Dendritic cell treated with granulocyte-macrophage colony-stimulating factor and Interleukin-4, amounts not matched to agents 40 ng/mL and 50 ng/mL, for 4 days (primary cell): ENCODE data around the gene SPC24.
"Not testable (repeated sequence)": the region's sequence is repeated elsewhere in the genome, so short reads cannot be mapped to it uniquely, and the experiment has no call there.

Experiments used
- H3K27ac Mint-ChIP-seq: one replicate; pipeline ENCODE4 v1.8.0; 2022; ENCODE audit warnings: mild to moderate bottlenecking, mixed read lengths
- H3K27me3 Mint-ChIP-seq: one replicate; pipeline ENCODE4 v1.8.0; 2022; ENCODE audit warnings: mild to moderate bottlenecking, mixed read lengths
- H3K36me3 Mint-ChIP-seq: one replicate; pipeline ENCODE4 v1.8.0; 2022; ENCODE audit warnings: low read depth, mixed read lengths
- H3K4me1 Mint-ChIP-seq: one replicate; pipeline ENCODE4 v1.8.0; 2022; ENCODE audit warnings: low read depth, mixed read lengths
- H3K4me3 Mint-ChIP-seq: one replicate; pipeline ENCODE4 v1.8.0; 2022; ENCODE audit warnings: mild to moderate bottlenecking, moderate library complexity, mixed read lengths
- H3K9me3 Mint-ChIP-seq: one replicate; pipeline ENCODE4 v1.8.0; 2022; ENCODE audit warnings: mixed read lengths
- intact Hi-C: fragments of 100-400 bp; cut with micrococcal nuclease; formaldehyde crosslinking; loops from one replicate; pipeline ENCODE4 v1.15.0; 2022

The SPC24 gene

GRCh38 chr19:11113140-11113708 is 42.4 kb downstream of the SPC24 start:
- Mint-ChIP-seq H3K36me3 (peaks cover 100% of the 10 kb centered on the region), H3K9me3 (no peaks in the 10 kb centered on the region), H3K27ac (no peak overlapping the region), H3K4me1 (no peaks in the 10 kb centered on the region), H3K27me3 (no peaks in the 10 kb centered on the region), H3K4me3 (no peak overlapping the region)
- intact Hi-C loops, result loop anchor here (5.0 kb wide), 1 partner anchor 76 kb away; no protein-coding TSS in a partner anchor

GRCh38 chr19:11111771-11112144 is 43.8 kb downstream of the SPC24 start:
- H3K27me3 Mint-ChIP-seq, result no peaks in the 10 kb centered on the region
- no peak overlapping the region for H3K4me3 Mint-ChIP-seq
- peaks cover 100% of the 10 kb centered on the region for H3K36me3 Mint-ChIP-seq
- H3K9me3 Mint-ChIP-seq, result no peaks in the 10 kb centered on the region
- H3K4me1 Mint-ChIP-seq, result no peaks in the 10 kb centered on the region
- no peak overlapping the region for H3K27ac Mint-ChIP-seq
- intact Hi-C loops, result loop anchor here (5.0 kb wide), 1 partner anchor 74 kb away; no protein-coding TSS in a partner anchor

DNA sequence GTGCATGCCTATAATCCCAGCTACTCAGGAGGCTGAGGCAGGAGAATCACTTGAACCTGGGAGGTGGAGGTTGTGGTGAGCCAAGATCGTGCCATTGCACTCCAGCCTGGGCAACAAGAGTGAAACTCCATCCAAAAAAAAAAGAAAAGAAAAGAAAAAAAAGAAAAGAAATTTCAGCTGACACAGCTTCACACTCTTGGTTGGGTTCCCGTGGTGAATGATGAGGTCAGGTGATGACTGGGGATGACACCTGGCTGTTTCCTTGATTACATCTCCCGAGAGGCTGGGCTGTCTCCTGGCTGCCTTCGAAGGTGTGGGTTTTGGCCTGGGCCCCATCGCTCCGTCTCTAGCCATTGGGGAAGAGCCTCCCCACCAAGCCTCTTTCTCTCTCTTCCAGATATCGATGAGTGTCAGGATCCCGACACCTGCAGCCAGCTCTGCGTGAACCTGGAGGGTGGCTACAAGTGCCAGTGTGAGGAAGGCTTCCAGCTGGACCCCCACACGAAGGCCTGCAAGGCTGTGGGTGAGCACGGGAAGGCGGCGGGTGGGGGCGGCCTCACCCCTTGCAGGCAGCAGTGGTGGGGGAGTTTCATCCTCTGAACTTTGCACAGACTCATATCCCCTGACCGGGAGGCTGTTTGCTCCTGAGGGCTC is 44.3 kb downstream of the SPC24 start:
- Mint-ChIP-seq H3K36me3 (peaks cover 100% of the 10 kb centered on the region), H3K27ac (no peak overlapping the region), H3K4me1 (no peaks in the 10 kb centered on the region)

DNA sequence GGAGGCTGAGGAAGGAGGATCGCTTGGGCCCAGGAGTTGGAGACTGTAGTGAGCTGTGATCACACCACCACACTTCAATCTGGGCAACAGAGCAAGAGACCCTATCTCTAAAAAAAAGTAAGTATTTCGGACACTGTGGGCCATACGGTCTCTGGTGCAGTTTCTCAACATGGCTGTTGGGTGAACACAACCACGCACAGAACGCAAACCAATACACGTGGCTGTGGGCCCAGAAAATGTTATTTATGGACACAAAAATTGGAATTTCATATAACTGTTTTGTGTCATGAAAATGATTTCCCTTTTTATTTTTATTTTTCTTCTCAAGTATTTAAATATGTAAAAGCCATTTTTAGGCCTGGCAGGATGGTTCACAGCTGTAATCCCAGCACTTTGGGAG is 46.8 kb downstream of the SPC24 start:
- no peak overlapping the region for H3K4me3 Mint-ChIP-seq
- intact Hi-C loops, result no loop called here
- no peaks in the 10 kb centered on the region for H3K4me1 Mint-ChIP-seq
- no peaks in the 10 kb centered on the region for H3K9me3 Mint-ChIP-seq
- H3K27me3 Mint-ChIP-seq, result no peaks in the 10 kb centered on the region
- no peak overlapping the region for H3K27ac Mint-ChIP-seq
- H3K36me3 Mint-ChIP-seq, result peaks cover 100% of the 10 kb centered on the region

More for the DNA sequence above, 44.3 kb downstream of the SPC24 start:
- Mint-ChIP-seq H3K27me3 (no peaks in the 10 kb centered on the region), H3K4me3 (no peak overlapping the region), H3K9me3 (no peaks in the 10 kb centered on the region)
- intact Hi-C loops, result loop anchor here (5.0 kb wide), 1 partner anchor 74 kb away; no protein-coding TSS in a partner anchor

- H3K27me3 Mint-ChIP-seq, result no peaks in the 10 kb centered on the region
- H3K36me3 Mint-ChIP-seq, result peaks cover 100% of the 10 kb centered on the region
- no peak overlapping the region for H3K27ac Mint-ChIP-seq
Measured at GRCh38 chr19:11106477-11106876, 49.1 kb downstream of the SPC24 start.

DNA sequence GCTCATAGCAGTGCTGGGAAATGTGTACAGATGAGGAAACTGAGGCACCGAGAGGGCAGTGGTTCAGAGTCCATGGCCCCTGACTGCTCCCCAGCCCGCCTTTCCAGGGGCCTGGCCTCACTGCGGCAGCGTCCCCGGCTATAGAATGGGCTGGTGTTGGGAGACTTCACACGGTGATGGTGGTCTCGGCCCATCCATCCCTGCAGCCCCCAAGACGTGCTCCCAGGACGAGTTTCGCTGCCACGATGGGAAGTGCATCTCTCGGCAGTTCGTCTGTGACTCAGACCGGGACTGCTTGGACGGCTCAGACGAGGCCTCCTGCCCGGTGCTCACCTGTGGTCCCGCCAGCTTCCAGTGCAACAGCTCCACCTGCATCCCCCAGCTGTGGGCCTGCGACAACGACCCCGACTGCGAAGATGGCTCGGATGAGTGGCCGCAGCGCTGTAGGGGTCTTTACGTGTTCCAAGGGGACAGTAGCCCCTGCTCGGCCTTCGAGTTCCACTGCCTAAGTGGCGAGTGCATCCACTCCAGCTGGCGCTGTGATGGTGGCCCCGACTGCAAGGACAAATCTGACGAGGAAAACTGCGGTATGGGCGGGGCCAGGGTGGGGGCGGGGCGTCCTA is 50.5 kb downstream of the SPC24 start:
- peaks cover 99% of the 10 kb centered on the region for H3K36me3 Mint-ChIP-seq

More at GRCh38 chr19:11106477-11106876, 49.1 kb downstream of the SPC24 start:
- Mint-ChIP-seq H3K4me1 (no peaks in the 10 kb centered on the region), H3K4me3 (no peak overlapping the region), H3K9me3 (no peaks in the 10 kb centered on the region)
- intact Hi-C loops, result no loop called here

GRCh38 chr19:11103667-11104066 is 51.9 kb downstream of the SPC24 start:
- intact Hi-C loops, H3K9me3 Mint-ChIP-seq, H3K27ac Mint-ChIP-seq, H3K4me3 Mint-ChIP-seq, H3K4me1 Mint-ChIP-seq, H3K27me3 Mint-ChIP-seq: not testable (repeated sequence)
- peaks cover 99% of the 10 kb centered on the region for H3K36me3 Mint-ChIP-seq

More for the DNA sequence above, 50.5 kb downstream of the SPC24 start:
- no peak overlapping the region for H3K27ac Mint-ChIP-seq
- no peak overlapping the region for H3K4me3 Mint-ChIP-seq
- H3K9me3 Mint-ChIP-seq, result no peaks in the 10 kb centered on the region
- intact Hi-C loops, result no loop called here
- H3K27me3 Mint-ChIP-seq, result no peaks in the 10 kb centered on the region
- no peaks in the 10 kb centered on the region for H3K4me1 Mint-ChIP-seq

DNA sequence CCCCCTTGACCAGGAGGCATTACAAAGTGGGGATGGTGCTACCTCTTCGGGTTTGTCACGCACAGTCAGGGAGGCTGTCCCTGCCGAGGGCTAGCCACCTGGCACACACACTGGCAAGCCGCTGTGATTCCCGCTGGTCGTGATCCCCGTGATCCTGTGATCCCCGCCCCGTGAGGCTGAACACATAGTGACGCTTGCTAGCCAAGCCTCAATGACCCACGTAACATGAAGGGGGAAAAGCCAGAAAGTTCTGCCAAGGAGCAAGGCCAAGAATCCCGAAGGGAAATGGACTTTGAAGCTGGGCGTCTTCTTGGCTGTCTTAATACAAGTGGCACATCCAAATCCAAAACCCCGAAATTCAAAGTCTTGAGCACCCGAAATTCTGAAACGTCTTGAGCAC is 52.6 kb downstream of the SPC24 start:
- Mint-ChIP-seq H3K4me1 (no peaks in the 10 kb centered on the region), H3K27me3 (no peaks in the 10 kb centered on the region), H3K27ac (no peak overlapping the region), H3K4me3 (no peak overlapping the region), H3K36me3 (peaks cover 94% of the 10 kb centered on the region), H3K9me3 (no peaks in the 10 kb centered on the region)
- intact Hi-C loops, result no loop called here

DNA sequence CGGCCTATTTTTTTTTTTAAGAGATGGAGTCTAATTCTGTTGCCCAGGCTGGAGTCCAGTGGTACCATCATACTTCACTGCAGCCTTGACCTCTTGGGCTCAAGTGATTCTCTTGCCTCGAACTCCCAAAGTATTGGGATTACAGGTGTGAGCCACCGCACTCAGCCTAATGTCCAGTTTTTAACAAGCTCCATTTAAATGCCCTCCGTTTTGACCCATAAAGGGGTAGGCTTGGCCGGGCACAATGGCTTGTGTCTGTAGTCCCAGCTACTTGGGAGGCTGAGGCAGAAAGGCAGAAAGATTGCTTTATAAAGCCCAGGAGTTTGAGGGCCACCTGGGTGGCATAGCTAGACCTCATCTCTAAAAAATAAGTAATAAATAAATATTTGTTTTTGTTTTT is 54.5 kb downstream of the SPC24 start:
- Mint-ChIP-seq H3K27me3 (no peaks in the 10 kb centered on the region), H3K4me3 (no peak overlapping the region), H3K9me3 (no peaks in the 10 kb centered on the region), H3K4me1 (peaks cover 7% of the 10 kb centered on the region), H3K27ac (no peak overlapping the region), H3K36me3 (peaks cover 94% of the 10 kb centered on the region)
- intact Hi-C loops, result no loop called here

DNA sequence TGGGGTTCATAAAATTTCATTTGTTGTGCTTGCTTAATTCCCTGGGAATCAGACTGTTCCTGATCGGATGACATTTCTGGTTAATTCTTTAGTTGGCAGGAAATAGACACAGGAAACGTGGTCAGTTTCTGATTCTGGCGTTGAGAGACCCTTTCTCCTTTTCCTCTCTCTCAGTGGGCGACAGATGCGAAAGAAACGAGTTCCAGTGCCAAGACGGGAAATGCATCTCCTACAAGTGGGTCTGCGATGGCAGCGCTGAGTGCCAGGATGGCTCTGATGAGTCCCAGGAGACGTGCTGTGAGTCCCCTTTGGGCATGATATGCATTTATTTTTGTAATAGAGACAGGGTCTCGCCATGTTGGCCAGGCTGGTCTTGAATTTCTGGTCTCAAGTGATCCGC is 55.5 kb downstream of the SPC24 start:
- intact Hi-C loops, result no loop called here
- Mint-ChIP-seq H3K27ac (no peak overlapping the region), H3K27me3 (no peaks in the 10 kb centered on the region)

GRCh38 chr19:11098861-11099260 is 56.7 kb downstream of the SPC24 start:
- H3K4me1 Mint-ChIP-seq, result peaks cover 26% of the 10 kb centered on the region
- H3K27me3 Mint-ChIP-seq, result peaks cover 4% of the 10 kb centered on the region
- H3K4me3 Mint-ChIP-seq, result no peak overlapping the region
- no peaks in the 10 kb centered on the region for H3K9me3 Mint-ChIP-seq
- intact Hi-C loops, result no loop called here
- peaks cover 94% of the 10 kb centered on the region for H3K36me3 Mint-ChIP-seq
- no peak overlapping the region for H3K27ac Mint-ChIP-seq

More for the DNA sequence above, 55.5 kb downstream of the SPC24 start:
- Mint-ChIP-seq H3K36me3 (peaks cover 94% of the 10 kb centered on the region), H3K9me3 (no peaks in the 10 kb centered on the region), H3K4me1 (peaks cover 17% of the 10 kb centered on the region), H3K4me3 (no peak overlapping the region)

GRCh38 chr19:11098327-11098726 is 57.3 kb downstream of the SPC24 start:
- Mint-ChIP-seq H3K9me3 (no peaks in the 10 kb centered on the region), H3K4me3 (no peak overlapping the region), H3K4me1 (peaks cover 26% of the 10 kb centered on the region), H3K27ac (no peak overlapping the region), H3K27me3 (peaks cover 4% of the 10 kb centered on the region), H3K36me3 (peaks cover 94% of the 10 kb centered on the region)
- intact Hi-C loops, result no loop called here

GRCh38 chr19:11097367-11097766 is 58.2 kb downstream of the SPC24 start:
- intact Hi-C loops, H3K4me3 Mint-ChIP-seq, H3K27ac Mint-ChIP-seq, H3K27me3 Mint-ChIP-seq, H3K9me3 Mint-ChIP-seq: not testable (repeated sequence)
- Mint-ChIP-seq H3K4me1 (peaks cover 36% of the 10 kb centered on the region), H3K36me3 (peaks cover 85% of the 10 kb centered on the region)

DNA sequence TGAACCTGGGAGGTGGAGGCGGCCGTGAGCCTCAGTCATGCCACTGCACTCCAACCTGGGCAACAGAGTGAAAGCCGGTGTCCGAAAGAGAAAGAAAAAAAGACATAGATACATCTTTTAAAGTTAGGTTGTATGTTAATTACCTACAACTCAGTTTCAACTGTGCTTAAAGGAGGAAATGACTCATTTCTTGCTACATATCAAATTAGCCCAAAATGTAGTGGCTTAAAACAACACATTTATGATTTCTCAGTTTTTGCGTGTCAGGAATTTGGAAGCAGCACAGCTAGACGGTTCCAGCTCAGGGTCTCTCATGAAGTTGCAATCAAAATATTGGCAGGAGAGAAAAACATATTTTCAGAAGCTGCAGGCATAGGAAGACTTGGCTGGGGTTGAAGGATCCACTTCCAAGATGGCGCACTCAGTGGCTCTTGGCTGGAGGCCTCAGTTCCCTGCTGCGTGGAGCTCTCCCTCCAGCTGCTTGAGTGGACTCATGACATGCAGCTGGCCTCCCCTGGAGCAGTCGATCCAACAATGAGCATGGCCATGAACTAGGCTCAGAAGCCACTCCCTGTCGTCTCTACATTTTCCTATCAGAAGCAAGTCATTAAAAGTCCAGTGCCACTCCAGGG is 59.3 kb downstream of the SPC24 start:
- Mint-ChIP-seq H3K4me3 (no peak overlapping the region), H3K36me3 (peaks cover 79% of the 10 kb centered on the region), H3K4me1 (peaks cover 39% of the 10 kb centered on the region), H3K9me3 (no peaks in the 10 kb centered on the region), H3K27me3 (peaks cover 4% of the 10 kb centered on the region), H3K27ac (no peak overlapping the region)
- intact Hi-C loops, result no loop called here
